Measurements from ENCODE around the gene KIRREL3.
"Not testable (repeated sequence)": the region's sequence is repeated elsewhere in the genome, so short reads cannot be mapped to it uniquely, and the experiment has no call there.

Gene KIRREL3

DNA sequence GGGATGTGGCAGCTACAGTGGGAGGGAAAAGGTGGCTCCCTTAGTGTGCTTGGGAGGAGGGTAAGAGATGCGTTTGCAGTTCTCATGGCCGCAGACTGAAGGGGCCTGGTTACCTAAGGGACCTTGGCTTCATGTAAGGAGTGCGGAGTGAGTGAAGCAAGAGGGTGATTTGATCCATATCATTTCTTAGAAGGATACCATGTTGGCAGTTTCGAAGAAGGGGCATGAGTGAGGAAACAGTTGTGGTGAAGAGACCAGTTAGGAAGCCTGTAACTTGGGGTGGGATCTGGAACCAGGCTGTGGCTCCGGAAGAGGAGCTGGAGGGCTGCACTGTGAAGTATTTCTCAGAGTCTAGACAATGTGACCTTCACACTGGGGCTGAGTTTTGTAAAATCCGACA, 600.1 kb downstream of the KIRREL3 start:
- Mint-ChIP-seq H3K4me3 (no peak overlapping the region), H3K27ac (no peak overlapping the region), H3K4me1 (ENCODE audit: low read depth) (no peaks in the 10 kb centered on the region)

DNA sequence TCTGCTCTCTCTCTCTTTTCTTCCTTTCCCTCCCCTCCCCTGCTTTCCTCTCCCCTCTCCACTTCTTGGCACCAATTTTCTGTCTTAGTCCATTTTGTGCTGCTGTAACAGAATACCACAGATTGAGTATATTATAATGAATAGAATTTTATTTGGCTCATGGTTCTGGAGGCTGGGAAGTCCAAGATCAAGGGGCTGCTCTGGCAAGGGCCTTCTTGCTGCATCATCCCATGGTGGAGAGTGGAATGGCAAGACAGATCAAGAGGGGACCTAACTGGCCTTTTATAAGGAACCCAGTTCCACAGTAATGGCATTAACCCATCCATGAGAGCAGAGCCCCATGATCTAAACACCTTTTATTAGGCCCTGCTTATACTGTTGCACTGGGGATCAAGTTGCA, 600.6 kb downstream of the KIRREL3 start:
- Mint-ChIP-seq H3K4me1 (ENCODE audit: low read depth) (no peaks in the 10 kb centered on the region), H3K4me3 (no peak overlapping the region), H3K36me3 (ENCODE audit: low read depth) (no peaks in the 10 kb centered on the region), H3K27me3 (no peaks in the 10 kb centered on the region), H3K9me3 (no peaks in the 10 kb centered on the region), H3K27ac (no peak overlapping the region)
- DNase-seq = no peak

More for the DNA sequence above, 600.1 kb downstream of the KIRREL3 start:
- Mint-ChIP-seq H3K27me3 (no peaks in the 10 kb centered on the region), H3K36me3 (ENCODE audit: low read depth) (no peaks in the 10 kb centered on the region), H3K9me3 (no peaks in the 10 kb centered on the region)
- DNase-seq = no peak

DNA sequence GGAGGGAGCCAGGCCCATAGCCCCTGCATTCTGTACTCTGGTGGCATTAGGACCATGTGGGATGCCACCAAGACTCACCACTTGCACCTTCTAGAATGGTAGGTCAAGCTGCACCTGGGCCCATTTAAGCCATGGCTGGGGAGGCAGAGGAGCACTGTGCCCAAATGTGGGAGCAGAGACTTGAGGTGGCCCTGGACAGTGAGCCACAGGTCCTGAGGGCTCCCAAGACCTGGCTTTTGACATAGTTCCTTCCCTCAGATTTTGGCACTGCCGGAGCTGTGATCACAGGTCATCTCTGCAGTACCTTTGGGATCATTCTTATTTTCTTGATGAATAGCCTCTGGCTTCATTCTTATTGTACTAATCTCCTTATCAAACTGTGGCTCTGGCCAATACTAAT, 601.8 kb downstream of the KIRREL3 start:
- Mint-ChIP-seq H3K4me3 (no peak overlapping the region), H3K4me1 (ENCODE audit: low read depth) (no peaks in the 10 kb centered on the region), H3K9me3 (no peaks in the 10 kb centered on the region), H3K27ac (no peak overlapping the region), H3K27me3 (no peaks in the 10 kb centered on the region), H3K36me3 (ENCODE audit: low read depth) (no peaks in the 10 kb centered on the region)
- no peak for DNase-seq

DNA sequence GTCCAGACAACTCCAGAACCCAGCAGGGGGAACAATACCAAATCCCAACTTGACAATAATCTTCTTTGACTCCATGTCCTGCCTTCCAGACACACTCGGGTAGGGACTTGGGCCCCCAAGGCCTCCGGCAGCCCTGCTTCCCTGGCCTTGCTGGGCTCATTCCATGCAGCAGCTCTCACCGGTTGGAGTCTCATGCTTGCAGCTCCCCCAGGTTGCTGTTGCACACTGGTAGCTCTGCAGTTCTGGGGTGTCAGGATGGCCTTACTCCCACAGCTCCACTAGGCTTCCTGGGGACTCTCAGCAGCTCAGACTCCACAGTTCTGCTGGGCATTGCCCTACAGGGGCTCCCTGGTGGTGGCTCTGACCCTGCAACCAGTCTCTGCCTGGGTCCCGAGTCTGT, 602.3 kb downstream of the KIRREL3 start:
- Mint-ChIP-seq H3K36me3 (ENCODE audit: low read depth) (no peaks in the 10 kb centered on the region), H3K27ac (no peak overlapping the region), H3K27me3 (no peaks in the 10 kb centered on the region), H3K4me1 (ENCODE audit: low read depth) (no peaks in the 10 kb centered on the region), H3K4me3 (no peak overlapping the region), H3K9me3 (no peaks in the 10 kb centered on the region)
- DNase-seq = no peak

DNA sequence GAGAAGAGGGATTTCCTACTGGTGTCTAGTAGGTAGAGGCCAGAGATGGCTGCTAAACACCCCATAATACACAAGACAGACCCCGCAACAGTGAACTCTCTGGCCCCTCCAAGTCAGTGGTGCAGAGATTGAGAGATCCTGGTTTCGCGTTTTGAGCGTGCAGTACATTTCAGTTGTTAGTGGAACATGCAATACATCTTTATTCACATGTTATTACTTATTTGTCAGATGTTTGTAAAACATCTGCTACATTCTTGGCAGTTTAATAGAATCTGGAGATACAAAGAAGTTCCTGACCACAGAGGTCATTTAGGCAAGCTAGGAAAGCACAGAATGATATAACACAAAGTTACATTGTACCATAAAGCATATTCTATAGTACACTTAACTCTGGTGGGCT, 603.6 kb downstream of the KIRREL3 start:
- H3K27ac Mint-ChIP-seq = no peak overlapping the region
- H3K36me3 Mint-ChIP-seq (ENCODE audit: low read depth) = no peaks in the 10 kb centered on the region
- H3K4me3 Mint-ChIP-seq = no peak overlapping the region
- H3K27me3 Mint-ChIP-seq = no peaks in the 10 kb centered on the region
- no peaks in the 10 kb centered on the region for H3K9me3 Mint-ChIP-seq
- no peak for DNase-seq
- peaks cover 2% of the 10 kb centered on the region for H3K4me1 Mint-ChIP-seq (ENCODE audit: low read depth)

DNA sequence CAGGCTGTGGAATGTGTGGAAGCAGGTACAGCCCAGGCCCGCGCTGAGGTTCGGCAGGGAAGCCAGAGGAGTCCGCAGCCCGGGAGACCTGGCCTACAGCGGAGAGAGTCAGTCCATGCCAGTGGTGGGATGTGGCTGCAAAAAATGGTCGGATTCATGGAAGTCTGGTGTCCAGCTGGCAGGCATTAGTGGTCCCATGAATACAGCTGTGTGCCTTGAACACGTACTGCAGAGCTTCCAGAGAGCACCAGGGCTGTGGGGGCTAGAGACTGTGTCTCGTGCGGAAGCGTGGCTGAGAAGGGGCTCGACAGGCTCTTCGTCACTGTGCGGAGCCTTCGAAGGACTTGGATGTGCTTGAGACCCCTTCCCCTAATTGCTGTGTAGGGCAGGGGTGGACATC, 604.3 kb downstream of the KIRREL3 start:
- H3K36me3 Mint-ChIP-seq (ENCODE audit: low read depth); H3K27me3 Mint-ChIP-seq; H3K4me1 Mint-ChIP-seq (ENCODE audit: low read depth); H3K9me3 Mint-ChIP-seq; DNase-seq; H3K27ac Mint-ChIP-seq; H3K4me3 Mint-ChIP-seq: not testable (repeated sequence)

DNA sequence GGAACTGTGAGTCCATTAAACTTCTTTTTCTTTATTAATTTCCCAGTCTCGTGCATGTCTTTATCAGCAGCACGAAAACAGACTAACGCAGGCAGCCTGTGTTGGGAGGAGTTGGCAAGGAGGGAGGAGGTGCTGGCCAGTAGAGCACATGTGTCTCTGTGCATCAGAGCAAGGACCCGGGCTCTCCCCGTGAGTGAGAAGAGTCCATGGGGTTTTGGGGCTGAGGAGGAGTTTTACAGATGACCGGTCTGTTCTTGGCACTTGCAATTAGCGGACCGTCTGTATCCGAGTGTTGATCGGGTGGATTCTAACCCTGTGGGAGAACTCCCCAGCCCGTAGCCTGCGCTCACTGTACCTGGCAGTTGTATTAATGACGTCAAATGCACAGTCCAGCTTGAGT, 604.8 kb downstream of the KIRREL3 start:
- not testable (repeated sequence) for DNase-seq; H3K9me3 Mint-ChIP-seq; H3K27ac Mint-ChIP-seq; H3K4me1 Mint-ChIP-seq (ENCODE audit: low read depth); H3K4me3 Mint-ChIP-seq; H3K36me3 Mint-ChIP-seq (ENCODE audit: low read depth); H3K27me3 Mint-ChIP-seq

DNA sequence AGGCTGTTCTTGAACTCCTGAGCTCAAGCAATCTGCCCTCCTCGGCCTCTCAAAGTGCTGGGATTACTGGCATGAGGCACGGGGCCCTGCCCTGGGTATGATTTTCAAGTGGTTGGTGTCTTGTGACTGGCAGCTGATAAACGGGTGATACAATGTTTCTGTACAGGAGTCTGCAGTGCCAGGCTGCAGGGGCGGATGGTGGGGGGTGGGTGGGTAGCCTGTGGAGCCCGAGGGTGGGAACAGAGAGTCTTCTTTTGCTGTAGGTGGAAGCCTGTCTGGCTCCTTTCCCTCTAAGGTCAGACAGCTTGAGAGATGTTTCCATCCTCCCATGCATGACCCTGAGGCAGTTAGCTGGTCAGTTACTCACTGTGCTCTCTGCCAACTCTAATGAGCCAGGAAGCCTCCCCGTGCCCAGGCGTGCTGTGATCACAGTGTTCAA, 605.9 kb downstream of the KIRREL3 start:
- H3K36me3 Mint-ChIP-seq (ENCODE audit: low read depth); H3K27me3 Mint-ChIP-seq; H3K27ac Mint-ChIP-seq; H3K4me1 Mint-ChIP-seq (ENCODE audit: low read depth); H3K4me3 Mint-ChIP-seq; H3K9me3 Mint-ChIP-seq; DNase-seq: not testable (repeated sequence)

DNA sequence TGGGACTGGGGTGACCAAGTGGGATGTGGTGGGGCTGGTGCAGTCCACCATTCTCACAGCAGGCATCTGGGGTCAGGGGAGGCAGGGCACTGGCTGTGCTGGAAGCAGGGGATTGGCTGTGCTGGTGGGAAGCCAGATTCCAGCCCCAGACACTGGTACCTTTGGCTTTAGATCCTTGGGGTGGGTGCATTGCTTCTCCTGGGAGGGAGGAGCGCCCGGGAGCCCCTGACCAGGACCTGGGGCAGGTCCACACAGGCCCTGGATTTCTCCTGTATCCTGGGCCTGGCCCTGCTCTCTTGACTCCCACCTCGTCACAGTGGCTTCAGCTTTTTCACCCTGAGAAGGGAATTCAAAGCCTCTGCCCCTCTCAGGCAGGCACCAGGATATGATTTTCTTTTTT, 606.5 kb downstream of the KIRREL3 start:
- DNase-seq = no peak
- Mint-ChIP-seq H3K36me3 (ENCODE audit: low read depth) (no peaks in the 10 kb centered on the region), H3K27me3 (no peaks in the 10 kb centered on the region), H3K4me1 (ENCODE audit: low read depth) (peaks cover 2% of the 10 kb centered on the region), H3K27ac (no peak overlapping the region), H3K4me3 (no peak overlapping the region), H3K9me3 (no peaks in the 10 kb centered on the region)

DNA sequence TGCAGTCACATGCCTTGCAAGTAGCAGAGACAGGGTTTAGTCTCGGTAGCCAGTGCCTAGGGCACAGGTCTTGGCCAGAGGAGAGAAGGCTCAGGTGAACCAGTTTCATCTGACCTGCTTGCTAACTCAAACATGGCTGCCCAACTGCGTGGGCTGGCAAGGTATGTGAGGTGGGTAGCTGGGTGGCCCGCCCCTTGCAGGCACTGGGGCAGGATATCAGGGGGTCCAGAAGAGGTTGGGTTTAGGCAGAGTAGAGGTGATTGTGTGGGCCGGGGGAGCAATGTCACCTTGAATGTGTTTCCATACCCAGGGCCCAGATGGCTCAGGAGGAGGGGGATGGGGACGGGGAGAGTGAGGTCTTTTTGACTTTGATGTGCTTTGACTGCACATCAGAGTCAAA, 607.4 kb downstream of the KIRREL3 start:
- Mint-ChIP-seq H3K27ac (no peak overlapping the region), H3K9me3 (no peaks in the 10 kb centered on the region), H3K36me3 (ENCODE audit: low read depth) (no peaks in the 10 kb centered on the region), H3K27me3 (no peaks in the 10 kb centered on the region), H3K4me1 (ENCODE audit: low read depth) (peaks cover 2% of the 10 kb centered on the region), H3K4me3 (no peak overlapping the region)
- no peak for DNase-seq

DNA sequence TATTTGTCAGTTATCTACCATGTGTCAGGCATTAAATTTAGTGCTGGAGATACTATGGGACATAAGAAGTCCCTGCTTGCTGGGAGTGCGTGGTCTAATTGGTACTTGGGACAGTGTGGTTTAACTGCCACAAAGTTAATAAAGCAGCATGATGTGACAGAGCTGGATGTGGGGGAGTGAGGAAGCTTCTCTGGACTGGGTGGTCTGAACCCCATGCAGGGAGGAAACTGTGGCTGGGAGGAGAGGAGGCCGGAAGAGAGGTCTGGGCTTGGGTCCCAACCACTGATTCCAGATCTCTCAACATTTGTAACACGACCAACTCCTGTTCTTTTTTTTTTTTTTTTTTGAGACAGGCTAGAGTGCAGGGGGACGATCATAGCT, 607.9 kb downstream of the KIRREL3 start:
- Mint-ChIP-seq H3K36me3 (ENCODE audit: low read depth) (no peaks in the 10 kb centered on the region), H3K4me3 (no peak overlapping the region), H3K27ac (no peak overlapping the region)

DNA sequence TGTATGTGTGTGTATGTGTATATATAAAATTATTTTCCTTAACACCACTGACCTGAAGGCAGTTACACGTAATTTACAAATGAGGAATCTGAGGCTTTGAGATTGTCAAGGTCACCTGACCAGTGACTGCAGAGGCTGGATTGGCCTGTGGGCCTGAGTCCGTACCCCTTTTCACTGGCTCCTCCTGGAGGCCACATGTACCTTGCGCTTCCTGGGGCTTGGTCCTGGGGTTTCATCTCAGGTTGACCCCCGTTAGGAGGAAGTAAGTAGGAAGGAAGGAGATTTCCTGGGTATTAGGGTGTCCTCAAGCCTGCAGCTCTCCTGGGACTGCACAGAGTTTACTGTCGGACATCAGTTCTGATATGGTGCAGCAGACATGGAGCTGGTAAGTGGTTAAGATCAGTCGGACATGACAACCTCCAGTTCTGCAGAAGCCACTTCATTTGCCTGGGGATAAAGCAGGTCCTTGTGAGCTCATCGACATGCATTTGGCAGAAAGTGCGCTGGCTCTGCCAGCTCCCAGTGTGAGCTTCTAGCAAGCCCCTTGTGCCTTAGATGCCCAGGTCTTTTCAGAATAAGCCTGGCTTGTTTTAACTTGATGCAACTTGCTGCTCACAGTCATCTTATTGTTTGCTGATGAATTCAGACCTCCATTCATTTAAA, 608.5 kb downstream of the KIRREL3 start:
- no peak for DNase-seq
- Mint-ChIP-seq H3K27me3 (no peaks in the 10 kb centered on the region), H3K4me3 (no peak overlapping the region), H3K36me3 (ENCODE audit: low read depth) (no peaks in the 10 kb centered on the region), H3K27ac (no peak overlapping the region), H3K9me3 (no peaks in the 10 kb centered on the region), H3K4me1 (ENCODE audit: low read depth) (peaks cover 2% of the 10 kb centered on the region)

More for the DNA sequence above, 607.9 kb downstream of the KIRREL3 start:
- peaks cover 2% of the 10 kb centered on the region for H3K4me1 Mint-ChIP-seq (ENCODE audit: low read depth)
- no peaks in the 10 kb centered on the region for H3K9me3 Mint-ChIP-seq
- DNase-seq = no peak
- H3K27me3 Mint-ChIP-seq = no peaks in the 10 kb centered on the region

DNA sequence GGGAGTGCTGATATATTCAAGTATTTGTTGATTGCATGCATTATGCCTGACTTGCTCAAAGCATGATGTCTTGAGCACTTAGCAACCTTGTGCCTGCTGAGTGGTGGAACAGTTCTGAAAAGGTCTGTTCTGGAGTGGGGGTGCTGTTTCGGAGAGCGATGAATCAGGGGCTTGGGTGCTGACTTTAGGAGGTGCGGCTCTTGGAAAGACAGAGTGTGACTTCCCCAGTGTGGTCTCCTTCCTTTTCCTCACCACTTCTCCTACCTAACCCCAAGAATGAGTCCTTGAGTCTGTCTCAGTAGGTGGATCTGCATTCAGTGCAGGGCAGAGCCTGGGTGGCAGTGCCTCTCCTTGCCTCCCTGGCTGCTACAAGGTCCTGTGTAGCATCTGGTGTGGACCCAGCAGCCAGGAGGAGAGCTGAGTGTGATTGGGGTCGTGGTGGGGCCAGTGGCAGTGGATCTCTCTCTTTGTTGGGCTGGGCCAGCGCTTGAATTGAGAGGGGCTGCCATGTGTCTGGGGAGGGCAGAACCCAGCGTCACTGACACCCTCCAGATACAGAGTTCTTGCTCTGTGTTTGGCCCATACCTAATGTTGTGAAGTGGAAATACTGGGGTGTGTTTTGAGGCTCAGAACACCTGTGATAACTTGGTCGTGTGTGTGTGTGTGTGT, 609.1 kb downstream of the KIRREL3 start:
- no peak overlapping the region for H3K4me3 Mint-ChIP-seq
- H3K4me1 Mint-ChIP-seq (ENCODE audit: low read depth) = peaks cover 2% of the 10 kb centered on the region
- no peak overlapping the region for H3K27ac Mint-ChIP-seq
- no peaks in the 10 kb centered on the region for H3K36me3 Mint-ChIP-seq (ENCODE audit: low read depth)
- DNase-seq = no peak
- H3K9me3 Mint-ChIP-seq = no peaks in the 10 kb centered on the region
- no peaks in the 10 kb centered on the region for H3K27me3 Mint-ChIP-seq

DNA sequence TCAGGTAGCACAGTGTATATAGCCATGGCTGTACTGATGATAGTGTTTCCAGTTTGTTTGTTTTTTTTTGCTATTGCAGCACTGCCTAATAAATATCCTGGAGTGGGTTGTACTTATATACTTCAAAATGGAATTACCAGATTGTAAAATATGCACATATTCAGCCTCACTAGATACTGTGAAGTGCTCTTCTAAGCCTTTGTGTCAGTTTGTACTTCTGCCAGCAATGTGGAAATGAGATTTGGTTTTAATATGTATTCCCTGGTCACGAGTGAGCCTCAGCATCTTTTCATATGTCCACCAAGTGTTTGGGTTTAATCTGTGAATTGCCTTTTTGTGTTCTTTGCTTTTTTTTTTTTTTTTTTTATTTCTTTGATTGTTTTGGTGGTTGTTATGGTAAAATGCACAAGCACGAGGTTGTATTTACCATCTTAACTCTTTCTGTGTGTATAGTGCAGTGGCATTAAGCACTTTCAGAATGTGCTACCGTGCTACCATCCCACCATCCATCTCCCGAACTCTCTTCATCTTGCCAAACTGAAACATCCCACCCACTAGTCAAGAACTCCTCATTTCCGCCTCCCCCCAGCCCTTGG, 610.2 kb downstream of the KIRREL3 start:
- Mint-ChIP-seq H3K4me3 (no peak overlapping the region), H3K27ac (no peak overlapping the region), H3K9me3 (no peaks in the 10 kb centered on the region), H3K36me3 (ENCODE audit: low read depth) (no peaks in the 10 kb centered on the region), H3K27me3 (no peaks in the 10 kb centered on the region), H3K4me1 (ENCODE audit: low read depth) (peaks cover 2% of the 10 kb centered on the region)
- no peak for DNase-seq

DNA sequence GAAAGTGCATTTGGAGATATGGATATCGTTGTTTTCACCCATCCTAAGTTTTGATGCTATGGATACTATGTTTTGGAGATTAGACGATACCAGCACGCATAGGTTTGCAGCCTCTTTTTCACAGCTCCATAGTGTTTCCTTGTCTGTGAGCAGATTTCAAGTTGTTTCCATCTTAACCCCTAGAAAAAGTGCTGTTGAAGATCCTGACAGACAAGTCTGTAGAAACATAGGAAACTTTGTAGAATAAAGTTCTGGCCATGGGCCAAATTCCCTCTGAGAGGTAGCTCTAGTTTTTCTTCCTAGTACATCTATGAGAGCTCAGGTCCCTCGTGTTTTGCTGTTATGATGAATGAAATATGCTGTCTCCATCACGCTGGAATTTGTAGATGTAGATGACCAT, 612.7 kb downstream of the KIRREL3 start:
- H3K9me3 Mint-ChIP-seq = no peaks in the 10 kb centered on the region
- H3K27me3 Mint-ChIP-seq = no peaks in the 10 kb centered on the region
- H3K4me3 Mint-ChIP-seq = no peak overlapping the region
- DNase-seq = no peak
- no peak overlapping the region for H3K27ac Mint-ChIP-seq
- H3K36me3 Mint-ChIP-seq (ENCODE audit: low read depth) = no peaks in the 10 kb centered on the region
- H3K4me1 Mint-ChIP-seq (ENCODE audit: low read depth) = peaks cover 2% of the 10 kb centered on the region

Data from activated T-cell treated with anti-CD3 and anti-CD28 coated beads, Interleukin-2, amount 50 U/mL, for 24 hours (primary cell).